AG04450 (cell line): ENCODE results near the gene HEATR3. TPM values are rescaled to one million over a fixed set of nuclear protein-coding genes. Genes with fewer than 3 reads are reported as not detected.

Experiments used
- CTCF ChIA-PET: fragments of 300-600, 350-600 bp; formaldehyde crosslinking; extraction: SDS; loops from one replicate; lab custom pipeline; 2022; ENCODE audit warnings: antibody characterized with exemption, inconsistent platforms; lab: Charles Lee
- POLR2A ChIA-PET: fragments of 350-600 bp; formaldehyde crosslinking; extraction: SDS; loops from one replicate; lab custom pipeline; 2021; ENCODE audit warnings: antibody characterized with exemption, inconsistent platforms; lab: Yijun Ruan, JAX
- DNase-seq: peaks from one replicate; pipeline ENCODE4 v3.0.0-alpha.2; 2011; ENCODE audit warnings: low read depth, low spot score
- H3K27ac ChIP-seq: one replicate; pipeline ENCODE4 v1.5.1; 2012; ENCODE audit warnings: low read depth, low read length, control low read depth
- H3K27me3 ChIP-seq: one replicate; pipeline ENCODE4 v1.6.0; 2012; ENCODE audit warnings: low read length; ENCODE audit not compliant: control insufficient read depth, insufficient read depth
- H3K4me3 ChIP-seq: 2 replicates; pipeline ENCODE4 v1.5.1; 2011; ENCODE audit warnings: mild to moderate bottlenecking, low read depth, low read length, control low read depth
- H3K9me3 ChIP-seq: 2 replicates; pipeline ENCODE4 v1.5.1; 2012; ENCODE audit warnings: low read length; ENCODE audit not compliant: control insufficient read depth, insufficient read depth
- CTCF ChIP-seq: IDR thresholded peaks from 2 replicates; pipeline ENCODE4 v1.5.1; 2011; ENCODE audit warnings: low read depth, low read length, control low read depth, inconsistent platforms
- polyA plus RNA-seq: library from polyadenylated mRNA; depleted of rRNA; stranded (reverse); fragments of >200 nt; gene quantifications from 2 replicates; pipeline ENCODE4 v1.2.3, GENCODE V29; 2011

HEATR3 gene
- polyA plus RNA-seq, 1 experiment, result 17.1 TPM

GRCh38 chr16:50059669-50060068, 6.1 kb upstream of the HEATR3 start:
- no peak overlapping the region for H3K4me3 ChIP-seq
- peaks cover 2% of the 10 kb centered on the region for H3K27me3 ChIP-seq
- peaks cover 2% of the 10 kb centered on the region for H3K9me3 ChIP-seq
- POLR2A ChIA-PET, result no interaction called here
- no peak for DNase-seq
- no peak for TF ChIP-seq CTCF
- CTCF ChIA-PET, result no interaction called here
- no peak overlapping the region for H3K27ac ChIP-seq

- no peak for TF ChIP-seq CTCF
- Histone ChIP-seq H3K27ac (no peak overlapping the region), H3K9me3 (no peaks in the 10 kb centered on the region; the same call in 1 of the 2 replicates), H3K27me3 (no peaks in the 10 kb centered on the region), H3K4me3 (no peak overlapping the region)
- CTCF ChIA-PET, result interaction anchor here (0.8 to 1.3 kb wide), 3 partner anchors 36 to 745 kb away, joined by 3 to 6 read pairs (median 4); partner anchors contain the start of gene CNEP1R1
- POLR2A ChIA-PET, result no interaction called here
- DNase-seq, result no peak
Observed at GRCh38 chr16:50061326-50061725, 4.4 kb upstream of the HEATR3 start.

- Histone ChIP-seq H3K27ac (no peak overlapping the region), H3K9me3 (no peaks in the 10 kb centered on the region), H3K27me3 (no peaks in the 10 kb centered on the region), H3K4me3 (peak overlapping the region; percentile 39)
- CTCF ChIA-PET, result interaction anchor here (4.8 to 7.1 kb wide), 2 partner anchors 40 to 145 kb away, joined by 63 to 152 read pairs; partner anchors contain the start of gene CNEP1R1
- no peak for TF ChIP-seq CTCF
- POLR2A ChIA-PET, result interaction anchor here (0.6 to 1.5 kb wide), 2 partner anchors 145 to 299 kb away, joined by 4 to 5 read pairs; no protein-coding TSS in a partner anchor
- DNase-seq, result no peak
Observed at GRCh38 chr16:50065241-50065623, 538 bp upstream of the HEATR3 start.

GRCh38 chr16:50066482-50067289, 916 bp downstream of the HEATR3 start:
- Histone ChIP-seq H3K27me3 (no peaks in the 10 kb centered on the region), H3K27ac (no peak overlapping the region), H3K4me3 (peak overlapping the region; percentile 99), H3K9me3 (no peaks in the 10 kb centered on the region)
- ChIA-PET POLR2A (interaction anchor here (1.3 to 1.5 kb wide), 2 partner anchors 42 to 144 kb away, joined by 4 to 5 read pairs; partner anchors contain the start of gene CNEP1R1), CTCF (interaction anchor here (0.7 to 7.1 kb wide), 11 partner anchors 11 to 740 kb away, joined by 4 to 152 read pairs (median 10); partner anchors contain the start of gene CNEP1R1)
- DNase-seq, result no peak
- no peak for TF ChIP-seq CTCF
